ENCODE results near the gene FECH.
"Not testable (repeated sequence)": the region's sequence is repeated elsewhere in the genome, so short reads cannot be mapped to it uniquely, and the experiment has no call there.

FECH gene, protein sequence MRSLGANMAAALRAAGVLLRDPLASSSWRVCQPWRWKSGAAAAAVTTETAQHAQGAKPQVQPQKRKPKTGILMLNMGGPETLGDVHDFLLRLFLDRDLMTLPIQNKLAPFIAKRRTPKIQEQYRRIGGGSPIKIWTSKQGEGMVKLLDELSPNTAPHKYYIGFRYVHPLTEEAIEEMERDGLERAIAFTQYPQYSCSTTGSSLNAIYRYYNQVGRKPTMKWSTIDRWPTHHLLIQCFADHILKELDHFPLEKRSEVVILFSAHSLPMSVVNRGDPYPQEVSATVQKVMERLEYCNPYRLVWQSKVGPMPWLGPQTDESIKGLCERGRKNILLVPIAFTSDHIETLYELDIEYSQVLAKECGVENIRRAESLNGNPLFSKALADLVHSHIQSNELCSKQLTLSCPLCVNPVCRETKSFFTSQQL

GRCh38 chr18:57586251-57587049, at the start of gene FECH:
Gene FECH (minus strand): TSS chr18:57586702. CDS start chr18:57586620, 82 bp downstream.
- peak; percentile 68 to 79 for DNase-seq

GRCh38 chr18:57635003-57635822, 48.7 kb upstream of the FECH start:
- no peak for DNase-seq

GRCh38 chr18:57631697-57632096, 45.2 kb upstream of the FECH start:
- no peak for DNase-seq

DNA sequence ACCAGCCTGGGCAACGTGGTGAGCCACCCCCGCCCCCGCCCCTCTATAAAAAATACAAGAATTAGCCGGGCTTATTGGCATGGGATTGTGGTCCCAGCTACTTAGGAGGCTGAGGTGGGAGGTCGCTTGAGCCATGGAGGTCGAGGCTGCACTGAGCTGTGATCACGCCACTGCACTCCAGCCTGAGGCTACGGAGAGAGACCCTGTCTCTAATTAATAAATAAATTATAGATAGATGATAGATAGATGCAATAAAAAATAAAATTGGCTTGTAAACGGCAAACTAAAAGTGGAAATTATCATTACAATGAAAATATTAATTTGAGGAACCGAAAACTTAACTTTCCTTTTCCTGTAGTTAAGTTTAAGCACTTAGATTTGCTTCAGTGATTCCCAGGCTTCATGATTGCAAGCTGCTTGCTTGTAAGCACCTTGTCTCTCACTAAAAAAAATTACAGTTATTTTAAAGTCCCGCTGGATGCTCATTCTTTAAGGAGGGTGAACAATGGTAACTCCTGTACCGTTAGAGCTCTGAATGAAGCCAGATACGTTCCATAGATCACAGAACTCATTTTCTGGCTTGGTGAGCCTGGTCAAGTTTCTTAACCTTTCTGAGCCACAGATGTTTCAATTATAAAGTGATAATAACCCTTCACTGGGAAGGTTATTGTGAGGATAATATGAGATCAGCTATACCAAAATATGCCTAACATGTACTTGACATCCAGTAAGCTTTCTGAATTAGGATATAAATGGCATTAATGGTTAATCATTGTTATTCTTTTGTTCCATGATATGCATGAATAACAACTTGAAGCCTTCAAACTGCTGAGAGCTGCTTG, 44.5 kb upstream of the FECH start:
- DNase-seq = no peak

- peak; percentile 92 to 95 for DNase-seq
Measured at GRCh38 chr18:57630002-57630753, 43.7 kb upstream of the FECH start.

GRCh38 chr18:57629422-57629821, 42.9 kb upstream of the FECH start:
- DNase-seq = no peak

DNA sequence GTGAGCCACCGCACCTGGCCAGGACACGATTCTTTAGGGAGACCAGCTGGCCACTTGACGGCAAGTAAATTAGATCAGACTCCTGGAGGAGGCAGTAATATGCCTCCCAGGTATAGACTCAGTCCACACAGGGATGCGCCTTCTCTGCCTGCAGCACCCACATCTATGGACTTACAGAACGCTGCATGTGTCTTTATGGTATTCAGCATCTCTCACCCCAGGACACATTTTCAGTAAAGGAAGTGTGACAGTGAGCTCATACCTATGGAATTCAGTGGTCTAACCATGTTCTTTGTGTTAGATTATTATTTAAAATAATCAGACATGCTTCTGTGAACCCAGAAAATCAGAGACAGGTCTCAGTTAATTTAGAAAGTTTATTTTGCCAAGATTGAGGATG, 41.0 kb upstream of the FECH start:
- DNase-seq = no peak

DNA sequence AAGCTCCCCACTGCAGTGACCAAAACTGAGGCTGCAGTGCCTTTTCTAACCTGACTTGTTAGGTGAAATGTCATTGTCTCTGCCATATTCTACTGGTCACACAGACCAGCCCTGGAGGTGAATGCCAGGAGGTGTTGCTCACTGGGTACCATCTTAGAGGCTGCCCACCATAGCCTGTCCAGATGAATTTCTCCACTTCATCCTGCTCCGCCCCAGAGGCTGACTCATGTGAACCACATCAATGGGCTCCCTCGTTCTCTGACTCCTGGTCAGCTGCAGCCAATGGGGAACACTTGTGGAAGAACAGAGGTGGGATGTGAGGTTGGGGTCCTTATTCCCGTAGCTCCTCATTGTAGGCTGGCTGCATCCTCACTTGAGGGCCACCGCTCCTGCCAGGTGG, 38.5 kb upstream of the FECH start:
- no peak for DNase-seq

GRCh38 chr18:57621246-57621604, 34.7 kb upstream of the FECH start:
- DNase-seq = peak; percentile 2 to 29

DNA sequence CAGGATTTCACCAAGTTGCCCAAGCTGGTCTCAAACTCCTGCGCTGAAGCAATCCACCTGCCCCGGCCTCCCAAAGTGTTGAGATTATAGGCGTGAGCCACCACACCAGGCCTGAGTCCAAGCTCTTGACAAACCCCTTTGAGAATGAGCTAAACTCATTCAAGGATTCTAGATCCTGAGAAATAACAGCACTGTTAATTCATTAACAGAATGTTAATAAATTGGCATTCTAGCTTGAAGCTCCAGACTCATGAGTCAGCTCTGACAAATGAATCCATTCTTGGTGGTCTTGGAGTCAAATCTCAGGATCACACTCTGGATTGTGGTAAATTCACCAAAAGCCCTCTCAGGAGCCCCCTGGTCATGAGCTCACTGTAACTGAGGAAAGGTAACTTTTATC, 33.4 kb upstream of the FECH start:
- no peak for DNase-seq

GRCh38 chr18:57618910-57619309, 32.4 kb upstream of the FECH start:
- no peak for DNase-seq

DNA sequence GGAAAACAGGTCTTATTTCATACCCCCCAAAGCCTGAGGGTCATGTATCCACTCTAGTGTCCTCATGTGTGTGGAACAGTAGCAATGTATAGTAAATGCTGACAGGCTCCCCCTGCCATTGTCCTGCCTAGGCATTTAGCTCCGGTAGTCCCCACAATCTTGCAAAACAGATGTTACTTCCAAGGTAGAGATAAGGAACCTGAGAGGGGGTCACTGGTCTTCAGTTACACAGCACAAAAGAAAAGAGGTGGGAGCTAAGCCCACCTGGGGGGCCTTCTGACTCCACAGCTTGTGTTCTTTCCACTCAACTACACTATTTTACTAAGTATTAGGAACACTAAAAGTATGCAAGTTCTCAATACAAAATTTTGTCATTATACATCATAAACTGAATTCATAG, 17.4 kb upstream of the FECH start:
- DNase-seq = no peak

DNA sequence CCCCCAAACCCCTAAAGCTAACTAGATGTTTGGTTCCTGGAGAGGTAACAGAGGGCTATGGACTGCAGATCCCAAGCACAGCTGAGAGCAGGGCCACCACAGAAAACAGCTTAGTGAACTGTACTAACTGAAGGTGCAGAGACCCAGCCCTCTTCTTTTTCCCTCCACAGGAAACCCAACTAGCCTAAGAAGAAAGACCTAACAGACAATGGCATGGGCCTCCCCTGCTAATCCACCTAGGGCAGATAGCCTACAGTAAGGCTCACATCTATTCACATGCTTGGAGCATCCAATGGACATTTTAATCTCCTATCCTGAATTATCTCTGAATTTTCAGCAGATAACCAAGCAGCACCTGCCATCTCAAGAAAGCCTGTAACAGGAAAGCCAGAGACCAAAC, 8.8 kb upstream of the FECH start:
- no peak for DNase-seq

DNA sequence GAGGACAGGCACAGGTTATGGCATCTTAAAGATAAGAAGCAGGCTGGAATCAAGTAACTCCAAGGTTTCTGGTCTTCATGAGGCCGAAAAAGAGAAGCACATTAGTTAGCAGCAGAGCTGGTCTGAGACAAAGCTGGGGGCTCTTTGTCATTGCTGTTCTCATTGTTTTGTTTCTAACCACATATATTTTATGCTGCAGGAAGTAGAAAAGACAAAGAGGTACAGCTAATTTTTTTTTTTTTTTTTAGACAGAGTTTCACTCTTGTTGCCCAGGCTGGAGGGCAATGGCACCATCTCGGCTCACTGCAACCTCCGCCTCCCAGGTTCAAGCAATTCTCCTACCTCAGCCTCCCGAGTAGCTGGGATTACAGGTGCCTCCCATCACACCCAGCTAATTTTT, 6.2 kb upstream of the FECH start:
- DNase-seq = not testable (repeated sequence)

GRCh38 chr18:57589161-57589560, 2.7 kb upstream of the FECH start:
- DNase-seq = no peak

DNA sequence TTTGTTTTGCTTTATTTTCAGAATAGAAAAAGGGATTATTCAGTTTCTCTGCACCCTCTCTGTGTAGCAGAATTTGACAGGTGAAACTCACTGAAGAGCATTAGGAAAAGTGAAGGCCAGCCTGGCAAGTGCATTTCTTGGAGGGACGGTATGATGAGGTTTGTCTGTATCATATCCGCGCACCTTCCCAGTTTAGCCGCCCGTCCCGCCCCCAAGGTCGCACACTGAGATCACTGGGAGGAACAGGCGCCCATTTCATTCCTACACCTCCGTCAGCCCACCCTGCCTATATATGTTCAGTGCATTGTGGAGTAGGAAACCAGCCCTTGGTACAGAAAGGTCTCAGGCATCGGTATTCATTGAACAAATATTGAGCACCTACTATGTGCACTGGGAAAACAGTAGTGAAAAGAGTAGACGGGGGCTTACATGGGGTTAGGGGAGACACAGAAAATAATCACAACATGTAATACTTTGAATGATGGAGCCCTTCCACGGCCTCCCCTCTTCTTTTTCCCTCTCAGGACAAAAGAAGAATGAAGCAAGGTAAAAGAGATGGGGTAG, 678 bp upstream of the FECH start:
- DNase-seq = no peak

DNA sequence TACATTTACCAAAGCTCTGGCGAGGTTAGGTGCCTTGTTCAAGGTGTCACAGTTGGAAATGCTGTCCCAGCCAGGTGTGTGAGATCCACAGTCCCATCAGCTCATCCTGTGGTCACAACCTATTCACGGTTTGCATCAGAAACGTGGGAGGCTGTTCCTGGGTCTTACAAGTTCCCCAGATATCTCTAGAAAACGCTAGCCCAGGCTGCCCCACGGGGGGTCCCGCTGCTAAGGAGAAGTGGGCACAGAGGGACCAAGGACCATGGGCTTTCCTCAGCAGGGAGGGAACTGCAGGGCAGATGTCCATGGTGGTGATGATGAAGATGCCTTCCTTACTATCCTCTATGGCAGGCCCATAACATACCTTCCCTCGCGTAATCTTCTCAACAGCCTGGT, 649 bp downstream of the FECH start:
- no peak for DNase-seq

GRCh38 chr18:57585421-57585820, 1.1 kb downstream of the FECH start:
- DNase-seq = no peak

- DNase-seq = no peak
Measured at GRCh38 chr18:57584444-57584843, 2.1 kb downstream of the FECH start.

DNA sequence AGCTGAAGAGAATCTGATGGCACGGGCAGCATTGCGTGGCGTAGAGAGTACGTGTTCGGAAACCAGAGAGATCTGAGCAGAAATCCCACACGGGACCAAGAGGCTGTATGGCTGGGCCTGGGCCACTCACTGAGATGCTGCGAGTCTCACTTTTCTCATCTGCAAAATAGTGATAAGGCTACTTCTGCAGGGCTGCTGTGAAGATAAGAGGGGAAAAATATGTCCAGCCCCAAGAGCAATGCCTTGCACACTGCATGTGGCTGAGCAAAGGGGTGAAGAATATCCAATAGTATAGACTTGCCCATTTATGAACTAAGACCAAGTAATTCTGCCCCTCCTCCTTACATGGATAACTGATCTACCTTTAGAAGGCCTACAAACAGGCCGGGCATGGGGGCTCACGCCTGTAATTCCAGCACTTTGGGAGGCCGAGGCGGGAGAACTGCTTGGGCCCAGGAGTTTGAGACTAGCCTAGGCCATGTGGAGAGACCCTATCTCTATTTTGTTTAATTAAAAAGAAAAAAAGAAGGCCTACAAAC, 3.1 kb downstream of the FECH start:
- no peak for DNase-seq
